SK-N-SH (cell line): Measurements from ENCODE around the gene SEC24B. TPM values are rescaled to one million over a fixed set of nuclear protein-coding genes. Genes with fewer than 3 reads are reported as not detected.

ENCODE experiments used
- CTCF ChIA-PET: fragments of 300-600, 350-600 bp; formaldehyde crosslinking; extraction: SDS; loops from one replicate; lab custom pipeline; 2021; lab: Yijun Ruan, JAX
- POLR2A ChIA-PET: fragments of 350-600 bp; sonication (Branson Sonifier 250); formaldehyde crosslinking; extraction: SDS; loops from one replicate; lab custom pipeline; 2020; ENCODE audit warnings: antibody characterized with exemption, inconsistent platforms; lab: Yijun Ruan, JAX
- DNase-seq: peaks from one replicate; pipeline ENCODE4 v3.0.0; 2012
- H2AFZ ChIP-seq: fragments of 200-600 bp; sonication (generic); 2 replicates; pipeline ENCODE4 v1.8.1; 2016; ENCODE audit warnings: antibody characterized with exemption, mild to moderate bottlenecking, low read depth
- H3F3A ChIP-seq: fragments of 200-600 bp; sonication (generic); replicated peaks from 2 replicates; pipeline ENCODE3; 2016; ENCODE audit warnings: antibody characterized with exemption, mild to moderate bottlenecking; ENCODE audit not compliant: insufficient read depth
- H3K27ac ChIP-seq, 2 experiments: fragments of 200-500 bp in 1 of 2; fragments of 200-600 bp in 1 of 2; sonication (Bioruptor generic) in 1 of 2; sonication (generic), shearing (Covaris generic) in 1 of 2; 2 replicates each; pipeline versions ENCODE4 v1.5.1 to v1.6.1; 2014 to 2016; ENCODE audit warnings: low read depth in 2 of 2, inconsistent platforms in 1 of 2, low read length in 1 of 2, mild to moderate bottlenecking in 1 of 2, mixed read lengths in 1 of 2
- H3K27me3 ChIP-seq: fragments of 200-600 bp; sonication (generic), shearing (Covaris generic); 2 replicates; pipeline ENCODE4 v1.6.1; 2016; ENCODE audit warnings: mixed run types; ENCODE audit not compliant: insufficient read depth
- H3K36me3 ChIP-seq, 2 experiments: fragments of 200-500 bp in 1 of 2; fragments of 200-600 bp in 1 of 2; sonication (Bioruptor generic) in 1 of 2; sonication (generic) in 1 of 2; replicated peaks in 1 of 2; 2 replicates each; pipeline versions ENCODE3 to v1.5.1; 2014 to 2016; ENCODE audit warnings: low read length in 1 of 2, mild to moderate bottlenecking in 1 of 2; ENCODE audit not compliant: insufficient read depth in 2 of 2, control insufficient read depth in 1 of 2
- H3K4me1 ChIP-seq, 2 experiments: fragments of 200-500 bp in 1 of 2; fragments of 200-600 bp in 1 of 2; sonication (Bioruptor generic) in 1 of 2; sonication (generic), shearing (Covaris generic) in 1 of 2; 2 replicates each; pipeline versions ENCODE4 v1.5.1 to v1.6.1; 2014 to 2016; ENCODE audit warnings: low read depth in 1 of 2, low read length in 1 of 2, mixed run types in 1 of 2; ENCODE audit not compliant: insufficient read depth in 2 of 2, control insufficient read depth in 1 of 2
- H3K4me2 ChIP-seq: fragments of 200-600 bp; sonication (generic), shearing (Covaris generic); 2 replicates; pipeline ENCODE4 v1.6.1; 2017; ENCODE audit warnings: mixed run types
- H3K4me3 ChIP-seq, 2 experiments: fragments of 200-500 bp in 1 of 2; fragments of 200-600 bp in 1 of 2; sonication (Bioruptor generic) in 1 of 2; sonication (generic), shearing (Covaris generic) in 1 of 2; 2 replicates each; pipeline versions ENCODE4 v1.5.1 to v1.8.1; 2014 to 2016; ENCODE audit warnings: low read depth in 2 of 2, inconsistent platforms in 1 of 2, low read length in 1 of 2, mild to moderate bottlenecking in 1 of 2, mixed read lengths in 1 of 2, moderate library complexity in 1 of 2
- H3K79me2 ChIP-seq: fragments of 200-600 bp; sonication (generic); 2 replicates; pipeline ENCODE4 v1.8.1; 2017; ENCODE audit warnings: mild to moderate bottlenecking; ENCODE audit not compliant: insufficient read depth
- H3K9ac ChIP-seq: fragments of 200-600 bp; sonication (generic); 2 replicates; pipeline ENCODE4 v1.6.1; 2017; ENCODE audit warnings: mixed run types
- H3K9me2 ChIP-seq: fragments of 200-600 bp; sonication (generic); 2 replicates; pipeline ENCODE4 v1.6.1; 2017; ENCODE audit warnings: mixed run types
- H3K9me3 ChIP-seq: fragments of 200-600 bp; sonication (generic); 2 replicates; pipeline ENCODE4 v1.6.1; 2017; ENCODE audit warnings: mixed run types, mild to moderate bottlenecking, moderate library complexity
- H4K20me1 ChIP-seq: fragments of 200-600 bp; sonication (generic); 2 replicates; pipeline ENCODE4 v1.6.1; 2017; ENCODE audit warnings: mild to moderate bottlenecking, mixed run types; ENCODE audit not compliant: insufficient read depth
- CHD2 ChIP-seq: fragments of 150-350 bp; IDR thresholded peaks from 2 replicates; pipeline ENCODE4 v1.6.1; 2018; ENCODE audit warnings: low read length; ENCODE audit not compliant: partially characterized antibody
- CTCF ChIP-seq: fragments of 200-600 bp; sonication (generic); IDR thresholded peaks from 2 replicates; pipeline ENCODE4 v1.6.1; 2017; ENCODE audit warnings: antibody characterized with exemption, mild to moderate bottlenecking, moderate library complexity
- ELF1 ChIP-seq: IDR thresholded peaks from 2 replicates; pipeline ENCODE4 v1.4.0; 2012
- EP300 ChIP-seq, 2 experiments: IDR thresholded peaks; 2 replicates each; pipeline versions ENCODE4 v1.4.0 to v1.6.1; 2012; ENCODE audit warnings: borderline replicate concordance in 1 of 2, low read depth in 1 of 2, low read length in 1 of 2
- EZH2phosphoT487 ChIP-seq: fragments of 200-600 bp; sonication (generic); IDR thresholded peaks from 2 replicates; pipeline ENCODE4 v1.6.1; 2017; ENCODE audit warnings: low read depth, mixed run types, mild to moderate bottlenecking, antibody characterized with exemption, moderate library complexity, borderline replicate concordance
- FOXM1 ChIP-seq: IDR thresholded peaks from 2 replicates; pipeline ENCODE4 v1.4.0; 2012; ENCODE audit warnings: low read depth, mild to moderate bottlenecking
- GABPA ChIP-seq: IDR thresholded peaks from 2 replicates; pipeline ENCODE4 v1.4.0; 2012; ENCODE audit warnings: low read depth, mild to moderate bottlenecking
- GATA2 ChIP-seq: sonication (generic); formaldehyde crosslinking; IDR thresholded peaks from 2 replicates; pipeline ENCODE4 v1.5.0; 2020; ENCODE audit warnings: mild to moderate bottlenecking, missing genetic modification reagents
- JUND ChIP-seq: IDR thresholded peaks from 2 replicates; pipeline ENCODE4 v1.4.0; 2012
- MEF2A ChIP-seq: IDR thresholded peaks from 2 replicates; pipeline ENCODE4 v1.4.0; 2012; ENCODE audit warnings: low read depth, borderline replicate concordance
- MXI1 ChIP-seq: IDR thresholded peaks from 2 replicates; pipeline ENCODE4 v1.6.1; 2012; ENCODE audit warnings: mild to moderate bottlenecking, low read depth, low read length, improper control_type of control experiment
- NFIC ChIP-seq: IDR thresholded peaks from 2 replicates; pipeline ENCODE4 v1.4.0; 2012; ENCODE audit warnings: borderline replicate concordance
- NRF1 ChIP-seq: IDR thresholded peaks from 2 replicates; pipeline ENCODE4 v1.6.1; 2012; ENCODE audit warnings: low read depth, mild to moderate bottlenecking, low read length
- RCOR1 ChIP-seq: fragments of 150-350 bp; IDR thresholded peaks from 2 replicates; pipeline ENCODE4 v1.6.1; 2017; ENCODE audit warnings: antibody characterized with exemption, low read length
- RFX5 ChIP-seq: IDR thresholded peaks from 2 replicates; pipeline ENCODE4 v1.6.1; 2012; ENCODE audit warnings: mild to moderate bottlenecking, improper control_type of control experiment, low read length
- TAF1 ChIP-seq: IDR thresholded peaks from 2 replicates; pipeline ENCODE4 v1.6.1; 2012; ENCODE audit warnings: low read depth, mild to moderate bottlenecking, low read length, moderate library complexity, borderline replicate concordance
- TCF12 ChIP-seq: IDR thresholded peaks from 2 replicates; pipeline ENCODE4 v1.4.0; 2012
- ZBTB33 ChIP-seq: IDR thresholded peaks from 2 replicates; pipeline ENCODE4 v1.4.0; 2012; ENCODE audit warnings: low read depth, borderline replicate concordance
- WGBS: methylation state at CpG from one replicate; pipeline ENCODE4 v1.1.6; 2017; ENCODE audit warnings: low lambda C conversion rate; 5-methylcytosine and 5-hydroxymethylcytosine counted together
- polyA plus RNA-seq, 3 experiments: library from polyadenylated mRNA; depleted of rRNA; stranded (reverse); fragments of >200 nt; gene quantifications; 2 replicates each; pipeline ENCODE4 v1.2.3, GENCODE V29; 2012
- TF ChIP-seq, protein P1 (sequence below): fragments of 150-350 bp; IDR thresholded peaks from 2 replicates; pipeline ENCODE4 v1.6.1; 2017; ENCODE audit warnings: antibody characterized with exemption, low read length, low read depth, borderline replicate concordance

Gene SEC24B
- polyA plus RNA-seq, 1 of the 3 experiments (the other 2 are of a cell fraction): 23.0 TPM

DNA sequence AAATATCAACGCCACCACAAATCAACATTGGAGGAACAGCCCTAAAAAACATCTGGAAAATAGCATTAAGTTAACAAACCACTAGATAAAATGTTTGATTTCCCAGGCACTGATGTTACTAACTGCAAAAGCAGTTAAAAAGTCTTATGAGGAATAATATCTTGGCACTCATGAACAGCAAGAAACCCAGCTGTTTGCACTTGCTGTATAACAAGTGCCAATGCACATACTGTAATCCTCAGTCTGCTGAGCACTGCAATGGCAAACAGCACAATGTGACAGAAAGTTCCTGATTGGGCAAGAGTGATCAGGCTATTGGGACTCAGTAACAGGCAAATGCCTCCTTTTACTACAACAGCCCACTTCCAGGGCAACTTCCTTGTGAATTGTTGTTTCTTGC is 20.8 kb upstream of the SEC24B start:
- Histone ChIP-seq H3K9me3 (no peaks in the 10 kb centered on the region), H3K27me3 (no peaks in the 10 kb centered on the region), H3K36me3 (no peaks in the 10 kb centered on the region), H3K4me3 (no peak overlapping the region), H3K9ac (no peak overlapping the region), H3F3A (no peaks in the 10 kb centered on the region), H3K4me2 (no peak overlapping the region), H3K27ac (no peak overlapping the region), H3K79me2 (no peaks in the 10 kb centered on the region), H3K4me1 (no peaks in the 10 kb centered on the region; a peak in 2 of 4 replicates), H4K20me1 (no peaks in the 10 kb centered on the region), H3K9me2 (no peaks in the 10 kb centered on the region), H2AFZ (no peak overlapping the region)
- WGBS: 45% methylated on average over 1 of the region's 1 CpG
- CTCF ChIA-PET: interaction anchor here (1.0 to 1.6 kb wide), 2 partner anchors 9 to 579 kb away, joined by 3 to 4 read pairs; no protein-coding TSS in a partner anchor
- POLR2A ChIA-PET: no interaction called here
- DNase-seq: no peak
- TF ChIP-seq TCF12 (no peak), NFIC (no peak), RCOR1 (no peak), EP300 (IDR thresholded peaks at IDR 0.05; ENCODE audit: borderline replicate concordance in 1 of 2, low read depth in 1 of 2, low read length in 1 of 2) (no peak), NRF1 (no peak), RFX5 (no peak), MEF2A (no peak), CTCF (no peak), TAF1 (no peak), CHD2 (no peak), ELF1 (no peak), FOXM1 (no peak), ZBTB33 (no peak), MXI1 (no peak), GABPA (no peak), EZH2phosphoT487 (no peak), JUND (no peak), GATA2 (no peak)
- TF ChIP-seq, protein P1, sequence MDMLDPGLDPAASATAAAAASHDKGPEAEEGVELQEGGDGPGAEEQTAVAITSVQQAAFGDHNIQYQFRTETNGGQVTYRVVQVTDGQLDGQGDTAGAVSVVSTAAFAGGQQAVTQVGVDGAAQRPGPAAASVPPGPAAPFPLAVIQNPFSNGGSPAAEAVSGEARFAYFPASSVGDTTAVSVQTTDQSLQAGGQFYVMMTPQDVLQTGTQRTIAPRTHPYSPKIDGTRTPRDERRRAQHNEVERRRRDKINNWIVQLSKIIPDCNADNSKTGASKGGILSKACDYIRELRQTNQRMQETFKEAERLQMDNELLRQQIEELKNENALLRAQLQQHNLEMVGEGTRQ: no peak
